Activated naive CD8-positive, alpha-beta T cell treated with anti-CD3 and anti-CD28 coated beads, Interleukin-2, amount 50 U/mL, for 16 hours (primary cell): ENCODE data around the gene MESD.

Source experiments
- DNase-seq: peaks from one replicate; pipeline ENCODE4 v3.0.0-alpha.2; 2020; ENCODE audit warnings: low read depth, low spot score

Gene MESD

GRCh38 chr15:80937718-80938117, 51.9 kb downstream of the MESD start:
- no peak for DNase-seq

- DNase-seq, result no peak
Measured at GRCh38 chr15:80936288-80937078, 53.1 kb downstream of the MESD start.

- no peak for DNase-seq
Measured at GRCh38 chr15:80934761-80935221, 54.8 kb downstream of the MESD start.

GRCh38 chr15:80932989-80933388, 56.6 kb downstream of the MESD start:
- DNase-seq, result no peak

- DNase-seq, result no peak
Measured at GRCh38 chr15:80932513-80932815, 57.2 kb downstream of the MESD start.

- DNase-seq, result no peak
Measured at GRCh38 chr15:80931721-80932512, 57.7 kb downstream of the MESD start.

GRCh38 chr15:80931191-80931590, 58.4 kb downstream of the MESD start:
- no peak for DNase-seq

GRCh38 chr15:80929689-80930088, 59.9 kb downstream of the MESD start:
- DNase-seq, result no peak

- DNase-seq, result no peak
Measured at GRCh38 chr15:80929225-80929624, 60.4 kb downstream of the MESD start.

- no peak for DNase-seq
Measured at GRCh38 chr15:80926126-80926525, 63.5 kb downstream of the MESD start.

GRCh38 chr15:80925597-80926059, 64.0 kb downstream of the MESD start:
- no peak for DNase-seq

- no peak for DNase-seq
Measured at GRCh38 chr15:80924278-80924677, 65.3 kb downstream of the MESD start.

- no peak for DNase-seq
Measured at GRCh38 chr15:80923668-80924067, 66.0 kb downstream of the MESD start.

- no peak for DNase-seq
Measured at GRCh38 chr15:80921736-80922410, 67.7 kb downstream of the MESD start.

GRCh38 chr15:80920271-80920699, 69.3 kb downstream of the MESD start:
- no peak for DNase-seq

- DNase-seq, result no peak
Measured at GRCh38 chr15:80918196-80918783, 71.3 kb downstream of the MESD start.

GRCh38 chr15:80916056-80916455, 73.6 kb downstream of the MESD start:
- no peak for DNase-seq

- DNase-seq, result no peak
Measured at GRCh38 chr15:80915472-80915871, 74.1 kb downstream of the MESD start.

- DNase-seq, result no peak
Measured at GRCh38 chr15:80913541-80913940, 76.1 kb downstream of the MESD start.

- DNase-seq, result no peak
Measured at GRCh38 chr15:80912673-80913072, 76.9 kb downstream of the MESD start.

GRCh38 chr15:80911821-80912220, 77.8 kb downstream of the MESD start:
- DNase-seq, result no peak
